ENCODE measurements around the gene PAQR8. TPM values are rescaled to one million over a fixed set of nuclear protein-coding genes. Genes with fewer than 3 reads are reported as not detected.

PAQR8 gene, protein sequence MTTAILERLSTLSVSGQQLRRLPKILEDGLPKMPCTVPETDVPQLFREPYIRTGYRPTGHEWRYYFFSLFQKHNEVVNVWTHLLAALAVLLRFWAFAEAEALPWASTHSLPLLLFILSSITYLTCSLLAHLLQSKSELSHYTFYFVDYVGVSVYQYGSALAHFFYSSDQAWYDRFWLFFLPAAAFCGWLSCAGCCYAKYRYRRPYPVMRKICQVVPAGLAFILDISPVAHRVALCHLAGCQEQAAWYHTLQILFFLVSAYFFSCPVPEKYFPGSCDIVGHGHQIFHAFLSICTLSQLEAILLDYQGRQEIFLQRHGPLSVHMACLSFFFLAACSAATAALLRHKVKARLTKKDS
- total RNA-seq = 100 to 1,000 TPM in 1 of 3 donors, 10 to 100 TPM in 2; 70.6 to 184 (median 81.4) TPM
- long read RNA-seq, donor 1, full-length matches to known transcripts = 99 of 151 reads
- long read RNA-seq, donor 1, partial matches to known transcripts = 40 of 151 reads
- long read RNA-seq, donor 1, other reads (novel, unspliced or antisense) = 12 of 151 reads
- long read RNA-seq, donor 2, full-length matches to known transcripts = 30 of 37 reads
- long read RNA-seq, donor 2, partial matches to known transcripts = 5 of 37 reads
- long read RNA-seq, donor 2, other reads (novel, unspliced or antisense) = 2 of 37 reads

DNA sequence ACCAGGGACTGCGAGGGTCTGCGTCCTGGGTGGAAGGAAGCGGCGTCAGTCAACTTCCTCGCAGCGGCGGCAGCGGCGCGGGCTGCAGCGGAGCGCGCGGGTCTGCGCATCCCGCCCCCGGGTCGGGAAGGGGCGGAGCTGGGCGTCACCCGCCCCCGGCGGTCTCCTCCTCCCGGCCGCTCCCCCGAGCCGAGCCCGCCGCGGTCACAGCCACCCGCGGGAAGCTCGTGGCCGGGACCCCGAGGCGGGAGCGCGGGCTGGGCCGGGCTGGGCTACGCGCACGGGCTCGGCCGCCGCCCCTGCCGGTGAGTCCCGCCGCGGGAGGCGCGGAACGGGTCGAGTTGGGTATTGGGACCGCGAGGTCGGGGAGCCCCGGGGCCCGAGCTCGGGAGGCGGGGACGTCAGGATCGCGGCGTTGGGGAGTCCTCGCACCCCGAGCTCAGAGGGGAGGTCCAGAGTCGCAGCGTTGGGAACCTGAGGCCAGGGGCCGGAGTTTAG lies at the start of gene PAQR8:
TSS of gene PAQR8 (plus strand) at position 207 of the 498 bp plus-strand sequence. CDS start 41,063 bp downstream, outside the sequence.
- H3K36me3 ChIP-seq (ENCODE audit: low read depth) = no peaks in the 10 kb centered on the region
- TF ChIP-seq, protein P1, sequence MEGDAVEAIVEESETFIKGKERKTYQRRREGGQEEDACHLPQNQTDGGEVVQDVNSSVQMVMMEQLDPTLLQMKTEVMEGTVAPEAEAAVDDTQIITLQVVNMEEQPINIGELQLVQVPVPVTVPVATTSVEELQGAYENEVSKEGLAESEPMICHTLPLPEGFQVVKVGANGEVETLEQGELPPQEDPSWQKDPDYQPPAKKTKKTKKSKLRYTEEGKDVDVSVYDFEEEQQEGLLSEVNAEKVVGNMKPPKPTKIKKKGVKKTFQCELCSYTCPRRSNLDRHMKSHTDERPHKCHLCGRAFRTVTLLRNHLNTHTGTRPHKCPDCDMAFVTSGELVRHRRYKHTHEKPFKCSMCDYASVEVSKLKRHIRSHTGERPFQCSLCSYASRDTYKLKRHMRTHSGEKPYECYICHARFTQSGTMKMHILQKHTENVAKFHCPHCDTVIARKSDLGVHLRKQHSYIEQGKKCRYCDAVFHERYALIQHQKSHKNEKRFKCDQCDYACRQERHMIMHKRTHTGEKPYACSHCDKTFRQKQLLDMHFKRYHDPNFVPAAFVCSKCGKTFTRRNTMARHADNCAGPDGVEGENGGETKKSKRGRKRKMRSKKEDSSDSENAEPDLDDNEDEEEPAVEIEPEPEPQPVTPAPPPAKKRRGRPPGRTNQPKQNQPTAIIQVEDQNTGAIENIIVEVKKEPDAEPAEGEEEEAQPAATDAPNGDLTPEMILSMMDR (IDR thresholded peaks at IDR 0.05) = no peak
- no peaks in the 10 kb centered on the region for H3K9me3 ChIP-seq
- no peaks in the 10 kb centered on the region for H3K4me1 ChIP-seq (ENCODE audit: low read depth)
- ATAC-seq = peak; percentile 95
- peak; percentile 81 to 91 (median 90) for DNase-seq
- H3K4me3 ChIP-seq = peak within 1 kb of the TSS; percentile 95
- intact Hi-C loops (cut with DNase I, micrococcal nuclease) = no loop called here

DNA sequence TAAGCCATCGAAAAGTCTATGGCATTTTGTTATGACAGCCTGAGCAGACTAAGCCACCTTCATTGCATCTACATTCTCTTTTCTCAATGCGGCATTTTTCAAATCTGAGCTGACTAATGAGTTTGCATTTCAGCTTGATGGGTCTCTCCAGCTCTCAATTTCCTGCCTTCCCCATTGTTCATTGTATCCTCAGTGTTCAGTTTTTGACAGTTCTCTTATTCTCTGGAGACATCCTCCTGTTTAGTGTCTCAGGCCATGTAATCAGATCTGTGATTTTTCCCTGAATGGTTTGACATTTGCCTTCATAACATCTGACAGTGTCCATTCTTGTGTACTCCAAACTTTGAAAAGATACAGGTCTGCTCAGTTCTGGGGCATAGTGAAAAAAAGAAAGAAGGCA lies 49.5 kb upstream of the PAQR8 start:
- no peaks in the 10 kb centered on the region for H3K36me3 ChIP-seq (ENCODE audit: low read depth)
- ATAC-seq = no peak
- H3K9me3 ChIP-seq = no peaks in the 10 kb centered on the region
- H3K4me1 ChIP-seq (ENCODE audit: low read depth) = peaks cover 2% of the 10 kb centered on the region
- TF ChIP-seq, protein P1 (IDR thresholded peaks at IDR 0.05) = no peak
- DNase-seq = no peak
- no peak overlapping the region for H3K4me3 ChIP-seq
- intact Hi-C loops (cut with DNase I, micrococcal nuclease) = no loop called here

DNA sequence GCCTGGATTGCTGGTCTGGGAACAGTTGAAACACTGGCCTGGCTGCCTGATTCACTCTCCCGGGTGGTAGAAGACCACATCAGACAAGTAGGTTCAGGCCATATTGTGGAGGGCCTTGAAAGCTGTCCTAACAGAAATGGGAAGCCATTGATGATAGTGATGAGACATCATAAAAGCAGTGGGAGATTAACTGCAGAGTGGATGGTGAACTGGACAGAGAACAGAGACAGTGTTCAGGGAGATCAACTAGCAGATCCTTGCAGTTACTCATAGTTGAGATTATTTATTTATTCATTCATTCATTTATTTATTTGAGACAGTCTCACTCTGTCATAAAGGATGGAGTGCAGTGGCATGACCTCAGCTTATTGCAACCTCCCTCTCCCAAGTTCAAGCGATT lies 47.2 kb upstream of the PAQR8 start:
- ATAC-seq (no peak), DNase-seq (no peak)
- peaks cover 2% of the 10 kb centered on the region for H3K4me1 ChIP-seq (ENCODE audit: low read depth)
- intact Hi-C loops (cut with DNase I, micrococcal nuclease) = no loop called here
- TF ChIP-seq, protein P1 (IDR thresholded peaks at IDR 0.05) = no peak
- no peaks in the 10 kb centered on the region for H3K9me3 ChIP-seq
- H3K4me3 ChIP-seq = no peak overlapping the region
- no peaks in the 10 kb centered on the region for H3K36me3 ChIP-seq (ENCODE audit: low read depth)

DNA sequence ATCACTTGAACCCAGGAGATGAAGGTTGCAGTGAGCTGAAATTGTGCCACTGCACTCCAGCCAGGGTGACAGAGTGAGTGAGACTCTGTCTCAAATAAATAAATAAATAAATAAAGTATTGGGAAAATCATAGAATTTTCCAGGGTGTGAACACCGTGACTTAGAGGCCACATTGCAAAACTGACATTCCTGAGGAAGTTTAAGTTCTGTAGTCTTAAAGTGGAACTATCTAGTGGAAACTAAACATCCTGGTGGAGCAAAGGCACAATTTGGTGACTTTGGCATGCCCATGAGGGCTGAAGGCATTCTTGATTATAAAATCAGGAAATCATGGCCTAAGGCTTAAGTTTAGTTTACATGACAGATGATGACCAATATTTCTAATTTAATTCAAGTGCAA lies 44.7 kb upstream of the PAQR8 start:
- no peak for DNase-seq
- Histone ChIP-seq H3K9me3 (no peaks in the 10 kb centered on the region), H3K4me3 (no peak overlapping the region), H3K4me1 (ENCODE audit: low read depth) (peaks cover 5% of the 10 kb centered on the region), H3K36me3 (ENCODE audit: low read depth) (no peaks in the 10 kb centered on the region)
- intact Hi-C loops (cut with DNase I, micrococcal nuclease) = no loop called here
- no peak for ATAC-seq
- TF ChIP-seq, protein P1 (IDR thresholded peaks at IDR 0.05) = no peak

DNA sequence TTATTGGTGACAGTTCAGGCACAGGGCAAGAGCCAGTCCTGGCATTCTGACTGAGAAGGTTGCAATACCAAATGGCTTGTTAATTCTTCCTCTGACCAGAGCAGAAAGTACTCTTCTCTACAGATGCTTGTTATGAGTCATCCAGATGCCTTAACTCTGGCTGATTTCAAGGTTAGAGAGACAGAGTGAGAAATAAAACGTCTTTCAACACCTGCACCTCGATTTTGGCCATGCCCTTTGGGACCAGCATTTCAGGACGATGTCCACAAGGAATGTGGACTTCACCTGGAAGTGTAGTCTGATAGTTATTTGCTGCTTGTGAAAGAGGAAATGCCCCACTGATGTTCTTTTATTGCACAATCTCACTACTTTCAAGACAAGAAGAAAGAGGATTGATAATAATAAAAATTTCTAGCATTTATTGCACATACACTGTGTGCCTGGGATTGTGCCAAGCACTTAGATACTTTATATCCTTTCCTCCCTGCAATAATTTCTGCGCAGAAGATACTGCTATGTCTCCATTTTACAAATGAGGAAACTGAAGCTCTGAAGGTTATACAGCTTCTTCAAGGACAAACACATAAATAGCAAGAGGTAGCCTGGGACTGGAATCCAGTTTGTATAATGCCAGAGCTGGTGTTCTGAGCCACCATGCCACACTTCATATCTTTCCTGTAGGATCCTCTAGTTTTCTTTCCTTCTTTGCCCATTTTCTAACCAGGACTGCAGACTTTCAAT lies 43.9 kb upstream of the PAQR8 start:
- DNase-seq (no peak), ATAC-seq (peak; percentile 77)
- no peak overlapping the region for H3K4me3 ChIP-seq
- H3K4me1 ChIP-seq (ENCODE audit: low read depth) = peaks cover 5% of the 10 kb centered on the region
- no peaks in the 10 kb centered on the region for H3K9me3 ChIP-seq
- TF ChIP-seq, protein P1 (IDR thresholded peaks at IDR 0.05) = no peak
- intact Hi-C loops (cut with DNase I, micrococcal nuclease) = no loop called here
- no peaks in the 10 kb centered on the region for H3K36me3 ChIP-seq (ENCODE audit: low read depth)
